SH-SY5Y (cell line): ENCODE measurements around the gene TFIP11.

ENCODE experiments used
- GATA2 ChIP-seq: IDR thresholded peaks from 2 replicates; pipeline ENCODE4 v1.6.1; 2011; ENCODE audit warnings: mild to moderate bottlenecking, low read depth, low read length
- GATA3 ChIP-seq: IDR thresholded peaks from 2 replicates; pipeline ENCODE4 v1.6.1; 2011; ENCODE audit warnings: low read depth, mild to moderate bottlenecking, low read length, moderate library complexity

- TF ChIP-seq GATA2 (no peak), GATA3 (no peak)
These were observed 26.4 kb downstream of the TFIP11 start for GRCh38 chr22:26485806-26486390.
